IMR-90 (cell line): ENCODE measurements around the gene WWC2. TPM values are rescaled to one million over a fixed set of nuclear protein-coding genes. Genes with fewer than 3 reads are reported as not detected.

Experiments
- ATAC-seq: fragments of 200-7000 bp; cut with Tn5 transposase; 2 replicates; pipeline ENCODE4 v1.9.1; 2020; ENCODE audit warnings: low read depth, mild to moderate bottlenecking, moderate library complexity
- BruUV-seq: library from RNA; stranded (reverse); fragments of 400-500 nt; replicated peaks from 2 replicates; lab custom pipeline; 2021; lab: Mats Ljungman, UMichigan
- CTCF ChIA-PET: fragments of 300-600 bp; formaldehyde crosslinking; extraction: SDS; loops from one replicate; lab custom pipeline; 2021; ENCODE audit warnings: antibody characterized with exemption; lab: Yijun Ruan, JAX
- POLR2A ChIA-PET: fragments of 300-600 bp; sonication (Branson Sonifier 250); formaldehyde crosslinking; loops from one replicate; lab custom pipeline; 2022; ENCODE audit warnings: antibody characterized with exemption; ENCODE audit not compliant: unreplicated experiment; lab: Charles Lee
- DNase-seq: peaks from one replicate; pipeline ENCODE4 v3.0.0; 2013
- H2AFZ ChIP-seq: replicated peaks from 2 replicates; pipeline ENCODE3; 2013; ENCODE audit warnings: low read length, mild to moderate bottlenecking; ENCODE audit not compliant: poor library complexity
- H2AK5ac ChIP-seq: 2 replicates; pipeline ENCODE4 v1.6.1; 2013; ENCODE audit warnings: low read depth, low read length, inconsistent platforms
- H2AK9ac ChIP-seq: replicated peaks from 2 replicates; pipeline ENCODE3; 2013; ENCODE audit warnings: mild to moderate bottlenecking, low read depth, low read length, moderate library complexity; ENCODE audit not compliant: poor library complexity
- H2BK120ac ChIP-seq: 2 replicates; pipeline ENCODE4 v1.6.1; 2013; ENCODE audit warnings: low read depth, low read length, inconsistent platforms
- H2BK15ac ChIP-seq: 3 replicates; pipeline ENCODE4 v1.6.1; 2013; ENCODE audit warnings: low read depth, low read length, inconsistent platforms
- H2BK20ac ChIP-seq: 2 replicates; pipeline ENCODE4 v1.6.1; 2013; ENCODE audit warnings: low read depth, mild to moderate bottlenecking, inconsistent platforms, low read length, moderate library complexity
- H2BK5ac ChIP-seq: 2 replicates; pipeline ENCODE4 v1.6.1; 2013; ENCODE audit warnings: mild to moderate bottlenecking, low read depth, low read length, inconsistent platforms; ENCODE audit not compliant: poor library complexity, severe bottlenecking
- H3K14ac ChIP-seq: replicated peaks from 2 replicates; pipeline ENCODE4 v1.6.1; 2013; ENCODE audit warnings: low read depth, low read length, inconsistent platforms
- H3K18ac ChIP-seq: 2 replicates; pipeline ENCODE4 v1.6.1; 2013; ENCODE audit warnings: low read depth, low read length, control low read depth
- H3K23ac ChIP-seq: 2 replicates; pipeline ENCODE4 v1.6.1; 2013; ENCODE audit warnings: low read depth, low read length, inconsistent platforms
- H3K27ac ChIP-seq: 2 replicates; pipeline ENCODE4 v1.5.1; 2013; ENCODE audit warnings: mild to moderate bottlenecking, control low read depth, low read length; ENCODE audit not compliant: insufficient read depth
- H3K27me3 ChIP-seq: 2 replicates; pipeline ENCODE4 v1.6.1; 2013; ENCODE audit warnings: low read length; ENCODE audit not compliant: control insufficient read depth, insufficient read depth
- H3K36me3 ChIP-seq: 2 replicates; pipeline ENCODE4 v1.6.1; 2013; ENCODE audit warnings: low read length, mixed read lengths; ENCODE audit not compliant: control insufficient read depth, insufficient read depth
- H3K4ac ChIP-seq: 2 replicates; pipeline ENCODE4 v1.6.1; 2013; ENCODE audit warnings: low read depth, low read length, inconsistent platforms
- H3K4me1 ChIP-seq: 2 replicates; pipeline ENCODE4 v1.6.1; 2013; ENCODE audit warnings: low read length, mixed read lengths; ENCODE audit not compliant: control insufficient read depth, insufficient read depth
- H3K4me2 ChIP-seq: 2 replicates; pipeline ENCODE4 v1.6.1; 2013; ENCODE audit warnings: low read depth, mild to moderate bottlenecking, control low read depth, low read length, moderate library complexity
- H3K4me3 ChIP-seq: 2 replicates; pipeline ENCODE4 v1.5.1; 2013; ENCODE audit warnings: low read depth, mild to moderate bottlenecking, control low read depth, low read length, moderate library complexity; ENCODE audit not compliant: insufficient read depth
- H3K56ac ChIP-seq: 2 replicates; pipeline ENCODE4 v1.6.1; 2013; ENCODE audit warnings: low read length, inconsistent platforms; ENCODE audit not compliant: insufficient read depth; ENCODE audit errors: extremely low read depth
- H3K79me1 ChIP-seq, 2 experiments: 2 replicates each; pipeline ENCODE4 v1.6.1; 2013; ENCODE audit warnings: low read length in 2 of 2, inconsistent platforms in 1 of 2, low read depth in 1 of 2
- H3K9ac ChIP-seq: 2 replicates; pipeline ENCODE4 v1.6.1; 2013; ENCODE audit warnings: low read depth, low read length, control low read depth
- H3K9me1 ChIP-seq: 2 replicates; pipeline ENCODE4 v1.6.1; 2013; ENCODE audit warnings: low read length, inconsistent platforms; ENCODE audit not compliant: insufficient read depth
- H3K9me3 ChIP-seq: 2 replicates; pipeline ENCODE4 v1.6.1; 2013; ENCODE audit warnings: low read length; ENCODE audit not compliant: control insufficient read depth, insufficient read depth
- H4K20me1 ChIP-seq: 2 replicates; pipeline ENCODE4 v1.6.1; 2013; ENCODE audit warnings: low read length, inconsistent platforms; ENCODE audit not compliant: insufficient read depth
- H4K5ac ChIP-seq: 2 replicates; pipeline ENCODE4 v1.6.1; 2013; ENCODE audit warnings: mild to moderate bottlenecking, low read depth, low read length, control low read depth
- H4K8ac ChIP-seq, 2 experiments: 2 replicates each; pipeline ENCODE4 v1.6.1; 2013; ENCODE audit warnings: low read depth in 2 of 2, low read length in 2 of 2, control low read depth in 1 of 2, inconsistent platforms in 1 of 2
- H4K91ac ChIP-seq: 2 replicates; pipeline ENCODE4 v1.6.1; 2013; ENCODE audit warnings: low read depth, low read length, inconsistent platforms; ENCODE audit not compliant: insufficient read depth
- BHLHE40 ChIP-seq: fragments of 150-350 bp; IDR thresholded peaks from 2 replicates; pipeline ENCODE4 v1.6.1; 2016; ENCODE audit warnings: mild to moderate bottlenecking, low read depth, low read length
- CHD1 ChIP-seq: IDR thresholded peaks from 2 replicates; pipeline ENCODE4 v1.6.1; 2012; ENCODE audit warnings: low read depth, low read length, improper control_type of control experiment
- FOS ChIP-seq: fragments of 150-350 bp; IDR thresholded peaks from 2 replicates; pipeline ENCODE4 v1.6.1; 2016; ENCODE audit warnings: low read depth, low read length
- MAFK ChIP-seq: IDR thresholded peaks from 2 replicates; pipeline ENCODE4 v1.6.1; 2012; ENCODE audit warnings: low read depth, low read length, improper control_type of control experiment
- MAZ ChIP-seq: IDR thresholded peaks from 2 replicates; pipeline ENCODE4 v1.6.1; 2012; ENCODE audit warnings: low read depth, mild to moderate bottlenecking, low read length, improper control_type of control experiment, moderate library complexity, borderline replicate concordance
- MXI1 ChIP-seq: IDR thresholded peaks from 2 replicates; pipeline ENCODE4 v1.6.1; 2012; ENCODE audit warnings: low read depth, mild to moderate bottlenecking, low read length, moderate library complexity, borderline replicate concordance
- POLR2A ChIP-seq: IDR thresholded peaks from 2 replicates; pipeline ENCODE4 v1.6.1; 2012; ENCODE audit warnings: mild to moderate bottlenecking, low read depth, low read length
- RAD21 ChIP-seq: IDR thresholded peaks from 2 replicates; pipeline ENCODE4 v1.6.1; 2012; ENCODE audit warnings: low read length, improper control_type of control experiment
- RCOR1 ChIP-seq: IDR thresholded peaks from 2 replicates; pipeline ENCODE4 v1.6.1; 2012; ENCODE audit warnings: mild to moderate bottlenecking, low read length, improper control_type of control experiment; ENCODE audit not compliant: insufficient replicate concordance
- SMC3 ChIP-seq: fragments of 150-350 bp; IDR thresholded peaks from 2 replicates; pipeline ENCODE4 v1.6.1; 2016; ENCODE audit warnings: low read depth, mild to moderate bottlenecking, antibody characterized with exemption, low read length, moderate library complexity
- USF2 ChIP-seq: fragments of 150-350 bp; IDR thresholded peaks from 2 replicates; pipeline ENCODE4 v1.6.1; 2017; ENCODE audit warnings: mild to moderate bottlenecking, antibody characterized with exemption, low read length, low read depth
- WGBS, 2 experiments: methylation state at CpG; one replicate each; pipeline versions ENCODE4 v1.1.5 to v1.1.7; 2013; ENCODE audit warnings: missing lambda C conversion rate in 2 of 2; ENCODE audit not compliant: insufficient read length in 1 of 2; ENCODE audit errors: extremely low coverage in 2 of 2; 5-methylcytosine and 5-hydroxymethylcytosine counted together
- dilution Hi-C: fragments of 300-500 bp; cut with HindIII; formaldehyde crosslinking; loops from one replicate; pipeline ENCODE4 v1.14.3; 2018; ENCODE audit warnings: low sequenced_read_pairs; ENCODE audit not compliant: unreplicated experiment
- in situ Hi-C: fragments of 300-500 bp; cut with MboI; formaldehyde crosslinking; loops from 3 replicates; pipeline ENCODE4 v1.14.3; 2019; ENCODE audit warnings: low sequenced_read_pairs, inconsistent platforms, mixed read lengths
- intact Hi-C: fragments of 100-400 bp; cut with micrococcal nuclease; formaldehyde crosslinking; loops from 2 replicates; pipeline ENCODE4 v1.10.0; 2022
- polyA plus RNA-seq, 3 experiments: library from polyadenylated mRNA; depleted of rRNA; stranded (reverse); fragments of >200 nt; gene quantifications; 2 replicates each; pipeline ENCODE4 v1.2.3, GENCODE V29; 2012; ENCODE audit warnings: low replicate concordance in 1 of 3
- total RNA-seq: library from RNA; depleted of rRNA; stranded (reverse); fragments of >200 nt; gene quantifications from 2 replicates; pipeline ENCODE4 v1.2.3, GENCODE V29; 2012
- TF ChIP-seq, protein P1 (sequence below): conservative IDR thresholded peaks from 2 replicates; pipeline ENCODE4 v1.5.1; 2012; ENCODE audit warnings: mild to moderate bottlenecking, low read depth, low read length, improper control_type of control experiment
- TF ChIP-seq, protein P2 (sequence below): fragments of 150-350 bp; IDR thresholded peaks from 2 replicates; pipeline ENCODE4 v1.6.1; 2016; ENCODE audit warnings: low read depth, mild to moderate bottlenecking, low read length, moderate library complexity, borderline replicate concordance

Gene WWC2
- total and polyA plus RNA-seq, 2 of the 4 experiments (the other 2 are of a cell fraction): 26.6 to 27.4 TPM

DNA sequence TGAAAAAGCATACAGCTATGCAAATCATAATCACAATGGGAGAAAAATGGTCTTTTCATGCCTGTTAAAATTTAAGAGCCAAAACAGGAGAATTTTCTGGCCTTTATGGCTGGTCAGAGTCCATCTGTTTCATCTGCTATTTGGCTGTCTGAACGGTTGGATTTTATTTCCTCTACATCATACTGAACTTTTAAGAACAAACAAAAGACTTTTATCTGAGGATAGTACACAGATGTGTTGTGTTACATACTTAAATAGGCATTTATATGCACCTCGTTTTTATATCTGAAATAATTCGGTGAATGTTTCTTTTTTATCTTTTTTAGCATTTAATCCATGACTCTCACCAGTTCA lies 18.0 kb upstream of the WWC2 start (continued):
- no peak for TF ChIP-seq USF2

DNA sequence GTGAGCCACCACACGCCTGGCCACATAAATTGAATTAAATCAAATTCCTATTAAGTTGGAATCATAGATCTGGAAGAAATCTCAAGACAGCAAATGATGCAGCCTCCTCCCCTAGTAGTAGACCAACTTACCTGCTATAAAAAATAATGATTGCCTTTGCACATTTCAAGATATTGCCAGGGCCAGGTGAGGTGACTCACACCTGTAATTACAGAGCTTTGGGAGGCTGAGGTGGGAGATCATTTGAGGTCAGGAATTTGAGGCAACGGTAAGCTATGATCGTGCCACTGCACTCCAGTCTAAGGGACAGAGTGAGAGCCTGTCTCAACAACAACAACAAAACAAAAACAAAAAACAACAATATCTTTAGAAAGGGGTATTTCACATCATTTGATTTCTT lies 17.0 kb upstream of the WWC2 start:
- intact Hi-C loops: no loop called here
- Histone ChIP-seq H3K4me3 (no peak overlapping the region), H3K18ac (no peak overlapping the region), H2AK5ac (no peak overlapping the region), H3K9ac (no peak overlapping the region), H3K4me1 (peaks cover 5% of the 10 kb centered on the region; the same call in 1 of the 2 replicates), H4K20me1 (no peaks in the 10 kb centered on the region), H3K27ac (no peak overlapping the region), H3K79me1 (no peaks in the 10 kb centered on the region), H2AFZ (no peak overlapping the region), H3K9me3 (no peaks in the 10 kb centered on the region), H3K36me3 (no peaks in the 10 kb centered on the region), H2BK20ac (no peak overlapping the region), H3K27me3 (no peaks in the 10 kb centered on the region), H2AK9ac (no peak overlapping the region), H4K5ac (no peak overlapping the region), H3K4ac (no peak overlapping the region), H2BK120ac (no peak overlapping the region; the same call in 1 of the 2 replicates), H3K23ac (no peak overlapping the region), H3K4me2 (no peak overlapping the region), H4K91ac (no peak overlapping the region), H3K56ac (no peak overlapping the region), H4K8ac (no peak overlapping the region), H2BK5ac (no peak overlapping the region), H3K14ac (no peak overlapping the region), H3K9me1 (no peaks in the 10 kb centered on the region), H2BK15ac (no peak overlapping the region)
- no TSS peak for BruUV-seq
- dilution Hi-C loops: no loop called here
- ATAC-seq (no peak), DNase-seq (no peak)
- in situ Hi-C loops: no loop called here
- ChIA-PET POLR2A (no interaction called here), CTCF (no interaction called here)
- no CpG with 5 or more reads among the region's 3 CpGs for WGBS, 2 experiments
- TF ChIP-seq RCOR1 (no peak), CHD1 (no peak), MAZ (no peak), USF2 (no peak), POLR2A (no peak), BHLHE40 (no peak), MAFK (no peak), SMC3 (no peak), MXI1 (no peak), FOS (no peak), RAD21 (no peak)
- TF ChIP-seq, protein P1, sequence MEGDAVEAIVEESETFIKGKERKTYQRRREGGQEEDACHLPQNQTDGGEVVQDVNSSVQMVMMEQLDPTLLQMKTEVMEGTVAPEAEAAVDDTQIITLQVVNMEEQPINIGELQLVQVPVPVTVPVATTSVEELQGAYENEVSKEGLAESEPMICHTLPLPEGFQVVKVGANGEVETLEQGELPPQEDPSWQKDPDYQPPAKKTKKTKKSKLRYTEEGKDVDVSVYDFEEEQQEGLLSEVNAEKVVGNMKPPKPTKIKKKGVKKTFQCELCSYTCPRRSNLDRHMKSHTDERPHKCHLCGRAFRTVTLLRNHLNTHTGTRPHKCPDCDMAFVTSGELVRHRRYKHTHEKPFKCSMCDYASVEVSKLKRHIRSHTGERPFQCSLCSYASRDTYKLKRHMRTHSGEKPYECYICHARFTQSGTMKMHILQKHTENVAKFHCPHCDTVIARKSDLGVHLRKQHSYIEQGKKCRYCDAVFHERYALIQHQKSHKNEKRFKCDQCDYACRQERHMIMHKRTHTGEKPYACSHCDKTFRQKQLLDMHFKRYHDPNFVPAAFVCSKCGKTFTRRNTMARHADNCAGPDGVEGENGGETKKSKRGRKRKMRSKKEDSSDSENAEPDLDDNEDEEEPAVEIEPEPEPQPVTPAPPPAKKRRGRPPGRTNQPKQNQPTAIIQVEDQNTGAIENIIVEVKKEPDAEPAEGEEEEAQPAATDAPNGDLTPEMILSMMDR: no peak
- TF ChIP-seq, protein P2, sequence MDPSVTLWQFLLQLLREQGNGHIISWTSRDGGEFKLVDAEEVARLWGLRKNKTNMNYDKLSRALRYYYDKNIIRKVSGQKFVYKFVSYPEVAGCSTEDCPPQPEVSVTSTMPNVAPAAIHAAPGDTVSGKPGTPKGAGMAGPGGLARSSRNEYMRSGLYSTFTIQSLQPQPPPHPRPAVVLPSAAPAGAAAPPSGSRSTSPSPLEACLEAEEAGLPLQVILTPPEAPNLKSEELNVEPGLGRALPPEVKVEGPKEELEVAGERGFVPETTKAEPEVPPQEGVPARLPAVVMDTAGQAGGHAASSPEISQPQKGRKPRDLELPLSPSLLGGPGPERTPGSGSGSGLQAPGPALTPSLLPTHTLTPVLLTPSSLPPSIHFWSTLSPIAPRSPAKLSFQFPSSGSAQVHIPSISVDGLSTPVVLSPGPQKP: no peak
